ENCODE measurements around the gene DDOST. TPM values are rescaled to one million over a fixed set of nuclear protein-coding genes. Genes with fewer than 3 reads are reported as not detected.
A peak's percentile ranks its signal among the peaks of the same experiment; 100 is the strongest.

The DDOST gene
- total and polyA plus RNA-seq, 12 donors, result 123 to 349 (median 202) TPM

DNA sequence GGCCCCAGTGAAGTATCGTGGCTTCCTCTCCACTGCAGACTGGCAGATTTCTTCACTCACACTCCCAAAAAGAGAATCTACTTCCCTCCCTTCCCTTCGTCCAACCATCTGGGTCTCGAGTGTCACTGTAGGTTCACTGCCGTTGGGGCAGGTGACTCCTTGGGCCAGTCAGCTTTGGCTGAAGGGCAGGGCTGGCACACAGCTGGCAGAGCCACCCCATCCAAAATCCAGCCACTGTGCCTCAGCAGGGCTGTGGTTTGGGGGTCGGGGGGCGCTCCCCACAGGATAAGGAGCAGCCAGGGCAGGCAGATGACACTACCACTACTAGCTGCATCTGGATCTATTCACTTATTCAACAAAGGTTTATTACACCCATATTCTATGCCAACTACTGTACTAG, 18.1 kb downstream of the DDOST start:
- intact Hi-C loops (cut with DNase I), result no loop called here
- 63 to 74% (median 67%) methylated on average over 6 of the region's 6 CpGs for WGBS, 4 donors
- H3K4me3 ChIP-seq, result no peak overlapping the region
- H3K9me3 ChIP-seq (replicated peaks in 1 of 3), result no peaks in the 10 kb centered on the region
- H3K36me3 ChIP-seq (replicated peaks in 1 of 2), result peaks cover 0 to 93% of the 10 kb centered on the region in 2 donors
- no peaks in the 10 kb centered on the region for H3K27me3 ChIP-seq
- DNase-seq, result no peak
- TF ChIP-seq, protein P1, sequence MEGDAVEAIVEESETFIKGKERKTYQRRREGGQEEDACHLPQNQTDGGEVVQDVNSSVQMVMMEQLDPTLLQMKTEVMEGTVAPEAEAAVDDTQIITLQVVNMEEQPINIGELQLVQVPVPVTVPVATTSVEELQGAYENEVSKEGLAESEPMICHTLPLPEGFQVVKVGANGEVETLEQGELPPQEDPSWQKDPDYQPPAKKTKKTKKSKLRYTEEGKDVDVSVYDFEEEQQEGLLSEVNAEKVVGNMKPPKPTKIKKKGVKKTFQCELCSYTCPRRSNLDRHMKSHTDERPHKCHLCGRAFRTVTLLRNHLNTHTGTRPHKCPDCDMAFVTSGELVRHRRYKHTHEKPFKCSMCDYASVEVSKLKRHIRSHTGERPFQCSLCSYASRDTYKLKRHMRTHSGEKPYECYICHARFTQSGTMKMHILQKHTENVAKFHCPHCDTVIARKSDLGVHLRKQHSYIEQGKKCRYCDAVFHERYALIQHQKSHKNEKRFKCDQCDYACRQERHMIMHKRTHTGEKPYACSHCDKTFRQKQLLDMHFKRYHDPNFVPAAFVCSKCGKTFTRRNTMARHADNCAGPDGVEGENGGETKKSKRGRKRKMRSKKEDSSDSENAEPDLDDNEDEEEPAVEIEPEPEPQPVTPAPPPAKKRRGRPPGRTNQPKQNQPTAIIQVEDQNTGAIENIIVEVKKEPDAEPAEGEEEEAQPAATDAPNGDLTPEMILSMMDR (IDR thresholded peaks at IDR 0.05), result no peak
- TF ChIP-seq POLR2A (IDR thresholded peaks at IDR 0.05), result no peak
- H3K4me1 ChIP-seq (replicated peaks in 1 of 2), result no peaks in the 10 kb centered on the region
- H3K27ac ChIP-seq, result peak overlapping the region in 1 of 5 donors; percentile 30

DNA sequence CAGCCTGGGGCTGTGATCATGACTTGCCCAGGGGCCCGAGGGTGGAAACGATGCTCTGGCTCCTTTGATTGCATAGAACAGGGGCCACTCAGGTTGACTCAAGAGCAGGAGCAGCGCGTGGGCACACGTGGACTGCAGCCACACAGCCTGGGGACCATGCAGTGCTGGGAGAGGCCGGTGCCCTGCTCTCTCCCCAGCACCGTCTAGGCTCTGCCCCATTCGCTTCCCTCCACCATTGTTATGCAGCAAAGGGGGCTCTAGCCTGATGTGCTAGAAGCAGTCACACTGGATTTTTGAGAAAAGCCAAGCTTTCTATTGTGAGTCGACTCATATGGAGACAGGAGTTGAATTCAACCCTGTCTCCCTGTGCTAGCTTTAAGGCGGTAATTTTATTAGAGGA, 19.2 kb downstream of the DDOST start:
- TF ChIP-seq, protein P1 (IDR thresholded peaks at IDR 0.05), result no peak
- no peak for TF ChIP-seq POLR2A (IDR thresholded peaks at IDR 0.05)
- H3K4me1 ChIP-seq (replicated peaks in 1 of 2), result peaks cover 0 to 5% of the 10 kb centered on the region in 2 donors
- intact Hi-C loops (cut with DNase I), result loop anchor here in 1 of 2 donors (2.0 kb wide), 1 partner anchor 119 kb away; no protein-coding TSS in a partner anchor
- no peak overlapping the region for H3K27ac ChIP-seq
- H3K9me3 ChIP-seq (replicated peaks in 1 of 3), result no peaks in the 10 kb centered on the region
- DNase-seq, result no peak
- no peak overlapping the region for H3K4me3 ChIP-seq
- peaks cover 0 to 93% of the 10 kb centered on the region in 2 donors for H3K36me3 ChIP-seq (replicated peaks in 1 of 2)
- WGBS, 4 donors, result 77 to 83% (median 80%) methylated on average over 4 to 10 of the region's 10 CpGs
- H3K27me3 ChIP-seq, result no peaks in the 10 kb centered on the region

DNA sequence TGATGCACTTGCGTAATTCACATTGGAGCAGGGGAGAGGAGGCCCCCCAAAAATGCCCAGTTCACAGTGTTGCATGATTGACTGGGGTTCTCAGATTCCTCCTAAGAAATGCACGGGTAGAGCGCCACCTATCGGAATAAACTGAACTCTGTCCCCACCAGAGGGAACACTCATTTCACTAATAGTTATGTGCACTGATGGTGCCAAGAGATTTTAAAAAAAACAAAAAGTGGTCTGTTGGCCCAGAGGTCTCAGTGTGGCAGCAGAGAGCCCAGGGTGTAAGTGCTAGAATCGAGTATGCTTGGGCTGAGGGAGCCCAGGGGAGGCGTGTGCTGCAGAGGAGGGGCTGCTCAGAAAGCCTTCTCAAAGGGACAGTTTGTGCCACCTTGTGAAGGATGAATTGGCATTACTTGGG, 21.0 kb downstream of the DDOST start:
- Histone ChIP-seq H3K27me3 (no peaks in the 10 kb centered on the region), H3K4me1 (replicated peaks in 1 of 2) (peaks cover 11 to 20% of the 10 kb centered on the region in 2 donors), H3K27ac (no peak overlapping the region), H3K9me3 (replicated peaks in 1 of 3) (no peaks in the 10 kb centered on the region), H3K4me3 (no peak overlapping the region), H3K36me3 (replicated peaks in 1 of 2) (peaks cover 0 to 82% of the 10 kb centered on the region in 2 donors)
- 25 to 29% (median 27%) methylated on average over 6 of the region's 6 CpGs for WGBS, 4 donors
- intact Hi-C loops (cut with DNase I), result loop anchor here in 1 of 2 donors (2.0 kb wide), 1 partner anchor 117 kb away; no protein-coding TSS in a partner anchor
- no peak for TF ChIP-seq POLR2A (IDR thresholded peaks at IDR 0.05)
- TF ChIP-seq, protein P1 (IDR thresholded peaks at IDR 0.05), result peak; percentile 74 to 93 (median 82)
- DNase-seq, result peak in 4 of 7 donors; percentile 51 to 74 (median 66)

DNA sequence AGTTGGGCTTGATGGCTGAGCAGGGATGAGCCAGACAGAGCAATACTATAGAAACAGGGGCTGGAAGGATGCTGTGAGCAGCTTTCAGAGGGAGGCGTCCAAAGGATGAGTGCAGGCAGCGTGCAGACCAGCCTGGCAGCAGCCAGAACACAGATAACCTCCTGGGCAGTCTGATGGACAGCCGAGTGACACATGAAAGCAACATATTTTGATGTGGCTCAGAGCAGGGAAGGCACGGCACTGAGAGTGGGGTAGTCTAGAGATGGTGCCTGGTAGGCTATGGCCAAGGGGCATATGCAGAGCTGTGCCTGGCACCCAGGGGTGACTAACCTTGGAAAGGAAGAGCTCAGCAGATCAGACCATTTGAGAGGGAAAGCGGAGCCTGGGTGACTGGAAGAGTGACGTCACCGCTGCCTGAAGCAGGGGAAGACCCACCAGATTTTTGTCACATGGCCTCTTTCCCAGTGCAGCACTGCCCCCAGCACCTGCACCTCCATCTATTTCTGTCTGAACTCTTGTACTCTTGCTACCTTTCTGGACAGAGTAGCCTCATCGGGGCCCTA, 24.3 kb downstream of the DDOST start:
- TF ChIP-seq, protein P1 (IDR thresholded peaks at IDR 0.05), result no peak
- no peak for TF ChIP-seq POLR2A (IDR thresholded peaks at IDR 0.05)
- H3K27me3 ChIP-seq, result no peaks in the 10 kb centered on the region
- H3K4me3 ChIP-seq, result no peak overlapping the region
- H3K4me1 ChIP-seq (replicated peaks in 1 of 2), result peaks cover 22 to 29% of the 10 kb centered on the region in 2 donors
- WGBS, 4 donors, result 58 to 63% (median 59%) methylated on average over 5 to 8 of the region's 8 CpGs
- intact Hi-C loops (cut with DNase I), result loop anchor here in 1 of 2 donors (5.0 kb wide), 1 partner anchor 115 kb away; no protein-coding TSS in a partner anchor
- peak overlapping the region in 3 of 5 donors; percentile 17 to 96 (median 56) for H3K27ac ChIP-seq
- no peaks in the 10 kb centered on the region for H3K9me3 ChIP-seq (replicated peaks in 1 of 3)
- DNase-seq, result peak in 3 of 7 donors; percentile 38 to 61 (median 46)
- H3K36me3 ChIP-seq (replicated peaks in 1 of 2), result peaks cover 0 to 49% of the 10 kb centered on the region in 2 donors

All from adrenal gland (tissue), 12 donors.